ENCODE data around the gene RNF19B.

Gene RNF19B

DNA sequence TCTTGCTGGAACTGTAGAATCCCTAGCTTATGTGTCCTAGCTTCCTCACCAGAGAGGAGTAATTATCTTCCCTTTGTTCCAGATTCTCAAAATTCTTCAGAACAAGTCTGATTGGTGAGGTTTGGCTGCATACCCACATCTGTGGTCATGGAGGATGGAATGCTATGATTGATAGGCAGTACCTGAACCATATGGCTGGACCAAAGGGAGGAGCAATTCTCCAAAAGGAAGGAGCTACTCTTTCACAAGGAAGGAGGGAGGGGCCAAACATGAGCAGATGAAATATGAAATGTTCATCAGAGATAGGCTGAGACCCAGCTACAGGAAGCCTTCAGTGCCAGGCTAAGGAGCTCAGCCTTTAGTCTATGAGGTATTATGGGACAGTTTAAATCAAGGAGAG, 5.0 kb upstream of the RNF19B start:
- TF ChIP-seq, protein P1, sequence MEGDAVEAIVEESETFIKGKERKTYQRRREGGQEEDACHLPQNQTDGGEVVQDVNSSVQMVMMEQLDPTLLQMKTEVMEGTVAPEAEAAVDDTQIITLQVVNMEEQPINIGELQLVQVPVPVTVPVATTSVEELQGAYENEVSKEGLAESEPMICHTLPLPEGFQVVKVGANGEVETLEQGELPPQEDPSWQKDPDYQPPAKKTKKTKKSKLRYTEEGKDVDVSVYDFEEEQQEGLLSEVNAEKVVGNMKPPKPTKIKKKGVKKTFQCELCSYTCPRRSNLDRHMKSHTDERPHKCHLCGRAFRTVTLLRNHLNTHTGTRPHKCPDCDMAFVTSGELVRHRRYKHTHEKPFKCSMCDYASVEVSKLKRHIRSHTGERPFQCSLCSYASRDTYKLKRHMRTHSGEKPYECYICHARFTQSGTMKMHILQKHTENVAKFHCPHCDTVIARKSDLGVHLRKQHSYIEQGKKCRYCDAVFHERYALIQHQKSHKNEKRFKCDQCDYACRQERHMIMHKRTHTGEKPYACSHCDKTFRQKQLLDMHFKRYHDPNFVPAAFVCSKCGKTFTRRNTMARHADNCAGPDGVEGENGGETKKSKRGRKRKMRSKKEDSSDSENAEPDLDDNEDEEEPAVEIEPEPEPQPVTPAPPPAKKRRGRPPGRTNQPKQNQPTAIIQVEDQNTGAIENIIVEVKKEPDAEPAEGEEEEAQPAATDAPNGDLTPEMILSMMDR (IDR thresholded peaks at IDR 0.05) = no peak

DNA sequence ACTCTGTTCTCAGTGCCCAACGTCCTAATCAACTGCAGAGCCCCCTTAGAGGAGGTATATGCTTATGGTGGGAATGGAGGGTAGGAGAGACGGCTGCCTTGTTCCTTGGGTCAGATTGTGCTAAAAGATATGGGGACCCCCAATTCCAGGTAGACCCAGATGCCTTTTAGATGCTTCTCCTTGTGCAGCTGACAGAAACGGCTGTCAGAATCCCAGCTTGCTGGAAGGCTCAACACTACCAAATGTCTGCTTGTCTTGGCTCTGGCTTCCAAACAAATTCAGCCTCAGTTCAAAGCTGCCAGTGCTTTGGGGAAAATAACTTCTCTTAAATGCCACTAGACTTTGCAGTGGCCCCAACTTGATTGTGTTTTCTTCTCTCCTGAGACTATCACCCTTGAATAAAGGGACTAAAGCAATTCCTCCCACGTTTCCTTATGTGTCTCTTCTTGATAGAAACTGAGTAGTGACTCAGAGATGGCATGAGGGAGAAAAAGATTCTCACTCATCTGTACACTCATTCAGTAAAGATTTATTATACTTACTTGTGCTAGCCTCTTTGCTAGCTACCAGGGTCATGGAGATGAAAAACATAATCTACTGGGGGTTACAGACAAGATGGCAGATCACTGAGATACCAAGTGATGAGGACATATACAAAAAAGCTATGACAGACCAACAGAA, 3.4 kb upstream of the RNF19B start:
- TF ChIP-seq, protein P1 (IDR thresholded peaks at IDR 0.05) = no peak

DNA sequence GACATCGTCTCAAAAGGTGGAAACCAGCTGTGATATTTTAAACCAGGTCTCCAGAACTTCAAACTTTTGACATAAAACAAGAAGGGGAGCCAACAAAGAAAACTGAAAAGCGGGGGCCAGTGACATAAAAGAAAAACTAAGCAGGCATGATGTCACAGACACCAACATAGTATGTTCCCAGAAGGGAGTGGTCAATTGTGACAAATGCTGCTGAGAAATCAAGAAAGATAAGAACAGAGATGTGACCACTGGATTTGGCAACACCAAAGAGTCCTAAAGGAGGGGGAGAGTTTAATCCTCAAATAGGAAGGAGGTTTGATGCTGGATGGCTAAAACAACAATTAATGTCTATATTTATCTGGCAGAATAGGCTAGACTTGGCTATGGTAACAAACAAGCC, 2.3 kb upstream of the RNF19B start:
- TF ChIP-seq, protein P1 (IDR thresholded peaks at IDR 0.05) = no peak

DNA sequence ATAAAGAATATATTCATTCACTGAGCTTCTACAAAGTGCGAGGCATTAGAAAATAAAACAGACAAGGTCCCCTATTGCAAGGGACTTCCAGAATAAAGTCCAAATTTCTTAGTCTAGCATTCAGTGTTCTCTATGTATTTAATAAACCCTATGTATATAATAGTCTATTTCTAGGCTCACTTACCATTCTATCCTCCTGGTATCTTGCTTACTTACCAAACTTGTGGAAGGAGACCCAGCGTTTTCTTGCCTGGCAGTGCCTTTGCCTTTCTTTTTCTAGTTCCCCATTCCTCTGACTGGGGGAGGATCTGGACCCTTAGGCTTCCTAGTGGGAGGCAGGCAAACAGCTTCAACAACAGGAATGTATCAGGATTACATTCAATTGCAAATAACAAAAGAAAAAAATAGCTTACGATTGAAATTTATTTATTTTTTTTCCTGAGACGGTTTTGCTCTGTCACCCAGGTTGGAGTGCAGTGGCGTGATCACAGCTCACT, 690 bp upstream of the RNF19B start:
- TF ChIP-seq, protein P1 (IDR thresholded peaks at IDR 0.05) = no peak

DNA sequence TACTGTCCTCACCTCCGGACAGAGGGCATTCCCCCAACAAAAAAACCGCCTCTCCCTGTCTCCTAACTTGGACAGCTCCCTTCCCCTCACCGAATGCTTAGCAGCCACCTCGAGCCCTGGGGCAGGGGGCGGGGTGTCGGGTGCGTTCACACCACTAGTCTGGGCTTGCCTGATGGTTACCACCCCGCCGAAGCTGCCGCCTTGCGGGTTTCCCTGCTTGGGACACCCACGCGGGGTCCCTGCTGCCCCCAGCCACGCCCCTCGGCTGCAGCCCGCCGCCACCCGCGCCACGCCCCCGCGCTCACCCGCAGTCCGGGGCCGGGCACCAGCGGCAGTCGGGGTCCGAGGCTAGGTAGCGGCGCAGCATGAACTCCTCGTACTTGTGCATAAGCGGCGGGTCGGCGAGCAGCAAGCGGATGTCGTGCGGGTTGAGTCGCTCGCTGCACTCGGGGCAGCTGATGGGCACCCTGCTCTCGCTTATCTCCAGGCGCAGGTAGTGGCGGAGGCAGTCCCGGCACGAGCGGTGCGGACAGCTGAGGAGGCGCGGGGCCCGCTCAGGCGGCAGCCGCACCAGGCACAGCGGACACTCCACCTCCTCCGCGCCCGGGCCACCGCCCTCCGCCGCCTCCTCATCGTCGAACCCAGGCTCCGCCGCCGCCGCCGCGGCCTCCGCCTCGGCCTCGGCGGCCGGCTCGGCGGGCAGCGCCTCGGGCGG, 706 bp downstream of the RNF19B start:
- TF ChIP-seq, protein P1 (IDR thresholded peaks at IDR 0.05) = no peak

DNA sequence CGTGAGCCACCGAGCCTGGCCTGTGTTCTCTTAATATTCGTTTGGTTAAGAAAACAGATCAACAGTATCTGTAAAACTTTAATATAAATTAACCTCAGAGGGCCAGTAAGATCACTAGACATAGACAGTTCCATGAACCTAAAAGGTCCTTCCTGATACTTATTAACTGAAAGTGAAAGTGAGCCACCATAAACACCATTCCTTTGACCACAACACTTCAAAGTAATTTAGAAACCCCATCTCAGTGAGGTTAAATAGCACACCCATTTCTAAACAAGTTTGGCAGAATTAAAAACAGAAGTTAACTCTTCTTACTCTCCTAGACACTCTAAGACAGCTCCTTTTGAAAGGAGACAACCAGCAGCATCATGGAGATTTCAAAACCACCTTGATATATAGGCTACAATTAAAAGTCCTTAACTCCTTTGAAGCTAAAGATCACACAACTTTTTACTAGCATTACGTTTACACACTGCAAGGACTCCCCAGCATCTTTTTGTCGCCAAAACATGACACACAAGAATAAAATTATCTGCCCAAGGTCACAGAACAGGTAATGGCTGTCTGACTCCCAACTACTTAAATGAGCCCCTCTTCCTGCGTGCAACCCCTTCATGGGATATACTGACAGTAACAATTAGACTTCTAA, 2.2 kb downstream of the RNF19B start:
- TF ChIP-seq, protein P1 (IDR thresholded peaks at IDR 0.05) = no peak

DNA sequence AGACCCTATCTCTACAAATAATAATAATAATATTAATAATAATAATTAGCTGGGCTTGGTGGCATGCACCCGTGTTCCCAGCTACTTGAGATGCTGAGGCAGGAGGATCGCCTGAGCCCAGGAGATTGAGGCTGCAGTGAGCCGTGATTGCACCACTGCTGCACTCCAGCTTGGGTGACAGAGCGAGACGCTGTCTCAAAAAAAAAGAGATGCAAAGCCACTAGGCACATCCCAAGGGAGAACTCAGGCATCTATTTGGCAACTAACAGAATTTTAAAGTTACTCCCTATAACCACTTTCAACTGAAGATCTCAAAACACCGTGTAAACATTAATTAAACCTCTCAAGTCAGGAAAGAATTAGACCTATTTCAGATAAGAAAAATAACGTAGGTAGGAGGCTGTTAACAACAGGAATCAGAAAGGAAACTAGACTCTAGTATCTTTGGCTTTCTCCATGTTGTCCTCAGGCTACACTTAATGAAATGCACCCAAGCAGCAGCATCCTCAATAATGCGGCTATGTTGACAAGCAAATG, 3.7 kb downstream of the RNF19B start:
- TF ChIP-seq, protein P1 (IDR thresholded peaks at IDR 0.05) = no peak
